Endothelial cell of umbilical vein (primary cell): ENCODE results near the gene DARS1. TPM values are rescaled to one million over a fixed set of nuclear protein-coding genes. Genes with fewer than 3 reads are reported as not detected.

Experiments used
- BruUV-seq: library from RNA; stranded (reverse); fragments of 400-500 nt; replicated peaks from 2 replicates; lab custom pipeline; 2021; lab: Mats Ljungman, UMichigan
- CTCF ChIA-PET: fragments of 300-600, 350-600 bp; sonication (Branson Sonifier 250); formaldehyde crosslinking; loops from one replicate; lab custom pipeline; 2021; ENCODE audit warnings: antibody characterized with exemption, inconsistent platforms; lab: Charles Lee
- POLR2A ChIA-PET: fragments of 300-600, 350-600 bp; sonication (Branson Sonifier 250); formaldehyde crosslinking; loops from one replicate; lab custom pipeline; 2021; ENCODE audit warnings: antibody characterized with exemption, inconsistent platforms; lab: Charles Lee
- DNase-seq: peaks from one replicate; pipeline ENCODE4 v3.0.0-alpha.2; 2011; ENCODE audit warnings: low read depth, low spot score
- FAIRE-seq: peaks from 2 replicates; lab custom pipeline; 2011; peaks lifted over from hg19 to GRCh38; lab: Jason Lieb, UNC
- H2AFZ ChIP-seq: 2 replicates; pipeline ENCODE4 v1.6.0; 2012; ENCODE audit warnings: low read depth, low read length, control low read depth, inconsistent platforms
- H3K27ac ChIP-seq: 2 replicates; pipeline ENCODE4 v1.5.1; 2011; ENCODE audit warnings: low read depth, mild to moderate bottlenecking, control low read depth, low read length, moderate library complexity; ENCODE audit not compliant: insufficient read depth
- H3K27me3 ChIP-seq, 2 experiments: 2 replicates each; pipeline versions ENCODE4 v1.6.0 to v1.6.1; 2011; ENCODE audit warnings: low read length in 2 of 2, mixed read lengths in 1 of 2; ENCODE audit not compliant: control insufficient read depth in 2 of 2, insufficient read depth in 2 of 2
- H3K36me3 ChIP-seq, 2 experiments: 2 replicates in 1 of 2; 3 replicates in 1 of 2; pipeline ENCODE4 v1.5.1; 2011; ENCODE audit warnings: low read length in 2 of 2, mild to moderate bottlenecking in 1 of 2, moderate library complexity in 1 of 2; ENCODE audit not compliant: control insufficient read depth in 2 of 2, insufficient read depth in 2 of 2; ENCODE audit errors: extremely low read depth in 1 of 2
- H3K4me1 ChIP-seq: 3 replicates; pipeline ENCODE4 v1.5.1; 2011; ENCODE audit warnings: mild to moderate bottlenecking, low read length; ENCODE audit not compliant: control insufficient read depth, insufficient read depth; ENCODE audit errors: extremely low read depth
- H3K4me2 ChIP-seq: 2 replicates; pipeline ENCODE4 v1.6.1; 2011; ENCODE audit warnings: low read length, control low read depth, mixed read lengths; ENCODE audit not compliant: insufficient read depth
- H3K4me3 ChIP-seq, 3 experiments: fragments of 200-600 bp in 1 of 3; sonication (generic), shearing (Covaris generic) in 1 of 3; replicated peaks in 1 of 3; 2 replicates each; pipeline ENCODE4 v1.5.1; 2011 to 2016; ENCODE audit warnings: control low read depth in 3 of 3, low read length in 3 of 3, mild to moderate bottlenecking in 2 of 3, inconsistent platforms in 1 of 3, low read depth in 1 of 3, moderate library complexity in 1 of 3; ENCODE audit not compliant: insufficient read depth in 1 of 3
- H3K79me2 ChIP-seq: 2 replicates; pipeline ENCODE4 v1.6.0; 2012; ENCODE audit warnings: low read length, inconsistent platforms; ENCODE audit not compliant: control insufficient read depth, insufficient read depth
- H3K9ac ChIP-seq: replicated peaks from 2 replicates; pipeline ENCODE3; 2011; ENCODE audit warnings: low read length, control low read depth; ENCODE audit not compliant: insufficient read depth; ENCODE audit errors: extremely low read depth
- H3K9me1 ChIP-seq: replicated peaks from 3 replicates; pipeline ENCODE4 v1.6.0; 2011; ENCODE audit warnings: mild to moderate bottlenecking, low read length; ENCODE audit not compliant: control insufficient read depth, insufficient read depth; ENCODE audit errors: extremely low read depth
- H3K9me3 ChIP-seq: replicated peaks from 2 replicates; pipeline ENCODE4 v1.5.1; 2012; ENCODE audit warnings: low read length, inconsistent platforms; ENCODE audit not compliant: control insufficient read depth, insufficient read depth
- H4K20me1 ChIP-seq: replicated peaks from 2 replicates; pipeline ENCODE3; 2011; ENCODE audit warnings: mild to moderate bottlenecking, low read length; ENCODE audit not compliant: control insufficient read depth, insufficient read depth; ENCODE audit errors: extremely low read depth
- FOS ChIP-seq: IDR thresholded peaks from 2 replicates; pipeline ENCODE4 v1.6.1; 2011; ENCODE audit warnings: mild to moderate bottlenecking, low read length, moderate library complexity, borderline replicate concordance; ENCODE audit not compliant: insufficient read depth
- MYC ChIP-seq: IDR thresholded peaks from one replicate; pipeline ENCODE4 v1.6.1; 2011; ENCODE audit warnings: mild to moderate bottlenecking, low read depth, low read length
- POLR2AphosphoS5 ChIP-seq: IDR thresholded peaks from 2 replicates; pipeline ENCODE4 v1.6.1; 2012; ENCODE audit warnings: low read depth, mild to moderate bottlenecking, control low read depth, low read length, moderate library complexity; ENCODE audit not compliant: insufficient read depth
- dilution Hi-C: fragments of 300-500 bp; cut with MboI; formaldehyde crosslinking; loops from one replicate; pipeline ENCODE4 v1.15.0; 2019; ENCODE audit warnings: low sequenced_read_pairs; ENCODE audit not compliant: extremely low pct_ligation_motif_present
- intact Hi-C: fragments of 100-400 bp; cut with micrococcal nuclease; formaldehyde crosslinking; loops from one replicate; pipeline ENCODE4 v1.10.0; 2022
- polyA plus RNA-seq, 4 experiments: library from polyadenylated mRNA; depleted of rRNA in 3 of 4; stranded (reverse) in 3 of 4; unstranded in 1 of 4; fragments of >200 nt; gene quantifications; 2 replicates each; pipeline versions ENCODE4 v1.2.1 to v1.2.3, GENCODE V29; 2011 to 2012; ENCODE audit warnings: missing spikeins in 1 of 4
- total RNA-seq: library from RNA; stranded (reverse); gene quantifications from 2 replicates; pipeline ENCODE4 v1.2.3, GENCODE V29; 2021
- TF ChIP-seq, protein P1 (sequence below): IDR thresholded peaks from 2 replicates; pipeline ENCODE4 v1.6.1; 2011; ENCODE audit not compliant: insufficient read depth, insufficient read length
- TF ChIP-seq, protein P2 (sequence below), 2 donors: IDR thresholded peaks; 1 replicate in 1 of 2; 2 replicates in 1 of 2; pipeline ENCODE4 v1.5.1; 2011; ENCODE audit warnings: low read length in 2 of 2, mild to moderate bottlenecking in 2 of 2, moderate library complexity in 2 of 2, control low read depth in 1 of 2, inconsistent platforms in 1 of 2, low read depth in 1 of 2; ENCODE audit not compliant: insufficient read depth in 1 of 2; ENCODE audit errors: extremely low read depth in 1 of 2

DARS1 gene
- total and polyA plus RNA-seq, 2 donors (not counting 3 experiments of a cell fraction or from before 2014, with no cell fraction given) = 20.9 to 41.5 TPM

DNA sequence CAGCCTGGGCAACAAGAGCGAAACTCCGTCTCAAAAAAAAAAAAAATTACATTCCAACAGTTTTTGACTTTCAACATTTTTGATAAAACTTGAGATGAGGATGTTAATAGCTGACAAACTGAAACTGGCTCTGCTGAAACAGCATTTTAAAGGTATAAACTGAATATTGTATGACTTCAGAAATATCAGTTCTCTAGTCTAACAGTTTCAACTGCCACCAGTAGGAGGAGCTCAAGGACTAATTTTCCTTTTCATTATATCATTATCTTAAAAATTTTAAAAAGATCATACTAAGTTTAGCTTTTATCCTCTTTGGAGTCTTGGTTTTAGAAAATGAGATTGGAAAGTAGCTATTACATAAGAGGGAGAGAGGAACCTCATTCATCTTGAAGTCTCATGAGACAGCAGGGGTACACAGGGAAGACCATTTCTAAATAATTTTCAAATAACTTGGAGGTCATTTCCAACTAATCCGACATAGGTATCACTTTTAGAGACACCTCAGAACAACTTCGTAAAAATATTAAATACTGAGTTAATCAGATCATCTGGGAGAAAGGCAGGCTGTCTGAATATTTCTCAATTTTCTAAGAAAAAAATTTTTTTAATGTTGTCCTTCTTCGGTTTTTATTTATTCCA is 71.6 kb downstream of the DARS1 start:
- intact Hi-C loops = loop anchor here (1.0 to 5.0 kb wide), 4 partner anchors 37 to 1923 kb away; partner anchors contain the start of gene MCM6
- Histone ChIP-seq H3K27ac (no peak overlapping the region), H3K9me1 (no peaks in the 10 kb centered on the region), H3K36me3 (no peaks in the 10 kb centered on the region), H2AFZ (no peak overlapping the region), H4K20me1 (no peaks in the 10 kb centered on the region), H3K9me3 (no peaks in the 10 kb centered on the region), H3K27me3 (no peaks in the 10 kb centered on the region), H3K4me3 (no peak overlapping the region), H3K4me1 (peaks cover 10% of the 10 kb centered on the region), H3K79me2 (no peaks in the 10 kb centered on the region), H3K9ac (no peak overlapping the region), H3K4me2 (no peak overlapping the region)
- BruUV-seq = no TSS peak
- DNase-seq = peak; percentile 59
- CTCF ChIA-PET = interaction anchor here (0.6 to 2.3 kb wide), 42 partner anchors 9 to 1925 kb away, joined by 3 to 127 read pairs (median 4); partner anchors contain the start of genes DARS1 and MCM6
- POLR2A ChIA-PET = interaction anchor here (0.7 kb wide), 2 partner anchors 9 to 35 kb away, joined by 3 to 7 read pairs; no protein-coding TSS in a partner anchor
- no peak for FAIRE-seq
- dilution Hi-C loops = no loop called here
- TF ChIP-seq POLR2AphosphoS5 (no peak), MYC (no peak), FOS (no peak)
- TF ChIP-seq, protein P1, sequence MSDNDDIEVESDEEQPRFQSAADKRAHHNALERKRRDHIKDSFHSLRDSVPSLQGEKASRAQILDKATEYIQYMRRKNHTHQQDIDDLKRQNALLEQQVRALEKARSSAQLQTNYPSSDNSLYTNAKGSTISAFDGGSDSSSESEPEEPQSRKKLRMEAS = no peak
- TF ChIP-seq, protein P2, sequence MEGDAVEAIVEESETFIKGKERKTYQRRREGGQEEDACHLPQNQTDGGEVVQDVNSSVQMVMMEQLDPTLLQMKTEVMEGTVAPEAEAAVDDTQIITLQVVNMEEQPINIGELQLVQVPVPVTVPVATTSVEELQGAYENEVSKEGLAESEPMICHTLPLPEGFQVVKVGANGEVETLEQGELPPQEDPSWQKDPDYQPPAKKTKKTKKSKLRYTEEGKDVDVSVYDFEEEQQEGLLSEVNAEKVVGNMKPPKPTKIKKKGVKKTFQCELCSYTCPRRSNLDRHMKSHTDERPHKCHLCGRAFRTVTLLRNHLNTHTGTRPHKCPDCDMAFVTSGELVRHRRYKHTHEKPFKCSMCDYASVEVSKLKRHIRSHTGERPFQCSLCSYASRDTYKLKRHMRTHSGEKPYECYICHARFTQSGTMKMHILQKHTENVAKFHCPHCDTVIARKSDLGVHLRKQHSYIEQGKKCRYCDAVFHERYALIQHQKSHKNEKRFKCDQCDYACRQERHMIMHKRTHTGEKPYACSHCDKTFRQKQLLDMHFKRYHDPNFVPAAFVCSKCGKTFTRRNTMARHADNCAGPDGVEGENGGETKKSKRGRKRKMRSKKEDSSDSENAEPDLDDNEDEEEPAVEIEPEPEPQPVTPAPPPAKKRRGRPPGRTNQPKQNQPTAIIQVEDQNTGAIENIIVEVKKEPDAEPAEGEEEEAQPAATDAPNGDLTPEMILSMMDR (IDR thresholded peaks at IDR 0.05; ENCODE audit: extremely low read depth in 1 of 2, insufficient read depth in 1 of 2, low read depth in 1 of 2, low read length in 2 of 2) = peak; percentile 45 to 52
